Spleen (tissue), 7 donors: ENCODE results near the gene PSMG3.

ENCODE experiments used
- POLR2A ChIP-seq, 3 donors: fragments of 450-650 bp; IDR thresholded peaks; one replicate each; pipeline ENCODE4 v1.5.1; 2017; ENCODE audit warnings: antibody characterized with exemption in 3 of 3, mild to moderate bottlenecking in 1 of 3
- POLR2AphosphoS5 ChIP-seq, 3 donors: sonication (generic); formaldehyde crosslinking; IDR thresholded peaks; one replicate each; pipeline ENCODE4 v1.5.1; 2017; ENCODE audit warnings: antibody characterized with exemption in 3 of 3
- TF ChIP-seq, protein P1 (sequence below), 11 experiments: fragments of 200-600 bp in 7 of 11; fragments of 450-650 bp in 4 of 11; sonication (generic) in 4 of 11; IDR thresholded peaks in 8 of 11; conservative IDR thresholded peaks in 3 of 11; 1 replicate in 7 of 11; 2 replicates in 4 of 11; pipeline versions ENCODE4 v1.4.0 to v1.8.0; 2016 to 2021; ENCODE audit warnings: antibody characterized with exemption in 11 of 11, inconsistent platforms in 4 of 11, mild to moderate bottlenecking in 1 of 11
- donor health status: DM: no; HTN: no; CAD: no; lungs with moderate emphysema.
- donor health status: DM: no; HTN: no; CAD: no.
- donor health status: DM: no; HTN: no; CAD: no.

DNA sequence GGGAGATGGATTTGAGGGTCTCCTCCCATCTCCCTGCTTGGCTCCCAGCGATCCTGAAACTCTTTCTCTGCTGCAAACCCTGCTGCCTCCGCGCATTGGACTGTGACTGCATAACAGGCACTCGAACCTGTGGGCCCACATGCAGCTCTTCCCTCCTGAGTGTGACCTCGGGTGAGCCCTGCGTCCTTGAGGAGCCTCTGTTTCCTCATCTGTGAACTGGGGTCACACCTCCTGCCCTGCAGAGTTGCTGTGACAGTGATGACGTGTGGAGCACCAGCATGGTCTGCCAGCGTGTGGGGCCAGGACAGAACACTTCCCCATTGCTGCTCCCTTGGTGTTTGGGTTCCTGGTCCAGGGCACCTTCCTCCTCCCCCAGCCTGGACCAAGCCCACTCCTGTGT lies 46.9 kb upstream of the PSMG3 start:
- TF ChIP-seq, protein P1, sequence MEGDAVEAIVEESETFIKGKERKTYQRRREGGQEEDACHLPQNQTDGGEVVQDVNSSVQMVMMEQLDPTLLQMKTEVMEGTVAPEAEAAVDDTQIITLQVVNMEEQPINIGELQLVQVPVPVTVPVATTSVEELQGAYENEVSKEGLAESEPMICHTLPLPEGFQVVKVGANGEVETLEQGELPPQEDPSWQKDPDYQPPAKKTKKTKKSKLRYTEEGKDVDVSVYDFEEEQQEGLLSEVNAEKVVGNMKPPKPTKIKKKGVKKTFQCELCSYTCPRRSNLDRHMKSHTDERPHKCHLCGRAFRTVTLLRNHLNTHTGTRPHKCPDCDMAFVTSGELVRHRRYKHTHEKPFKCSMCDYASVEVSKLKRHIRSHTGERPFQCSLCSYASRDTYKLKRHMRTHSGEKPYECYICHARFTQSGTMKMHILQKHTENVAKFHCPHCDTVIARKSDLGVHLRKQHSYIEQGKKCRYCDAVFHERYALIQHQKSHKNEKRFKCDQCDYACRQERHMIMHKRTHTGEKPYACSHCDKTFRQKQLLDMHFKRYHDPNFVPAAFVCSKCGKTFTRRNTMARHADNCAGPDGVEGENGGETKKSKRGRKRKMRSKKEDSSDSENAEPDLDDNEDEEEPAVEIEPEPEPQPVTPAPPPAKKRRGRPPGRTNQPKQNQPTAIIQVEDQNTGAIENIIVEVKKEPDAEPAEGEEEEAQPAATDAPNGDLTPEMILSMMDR (IDR thresholded peaks at IDR 0.05 in 8 of 11, conservative IDR thresholded peaks at IDR 0.05 in 3 of 11) = no peak
- no peak for TF ChIP-seq POLR2A (IDR thresholded peaks at IDR 0.05)
- TF ChIP-seq POLR2AphosphoS5 (IDR thresholded peaks at IDR 0.05) = no peak
